Breast epithelium (tissue), 3 donors: ENCODE data around the gene GPR162.

Source experiments
- POLR2A ChIP-seq: fragments of 450-650 bp; IDR thresholded peaks from one replicate; pipeline ENCODE4 v1.6.1; 2016; ENCODE audit warnings: antibody characterized with exemption, mild to moderate bottlenecking, moderate library complexity
- POLR2AphosphoS5 ChIP-seq, 3 donors: sonication (generic); formaldehyde crosslinking; IDR thresholded peaks; one replicate each; pipeline ENCODE4 v1.6.1; 2017; ENCODE audit warnings: antibody characterized with exemption in 3 of 3
- TF ChIP-seq, protein P1 (sequence below), 3 donors: fragments of 450-650 bp; IDR thresholded peaks; one replicate each; pipeline ENCODE4 v1.5.1; 2016 to 2017; ENCODE audit warnings: antibody characterized with exemption in 3 of 3, mild to moderate bottlenecking in 3 of 3, moderate library complexity in 3 of 3

- TF ChIP-seq, protein P1, sequence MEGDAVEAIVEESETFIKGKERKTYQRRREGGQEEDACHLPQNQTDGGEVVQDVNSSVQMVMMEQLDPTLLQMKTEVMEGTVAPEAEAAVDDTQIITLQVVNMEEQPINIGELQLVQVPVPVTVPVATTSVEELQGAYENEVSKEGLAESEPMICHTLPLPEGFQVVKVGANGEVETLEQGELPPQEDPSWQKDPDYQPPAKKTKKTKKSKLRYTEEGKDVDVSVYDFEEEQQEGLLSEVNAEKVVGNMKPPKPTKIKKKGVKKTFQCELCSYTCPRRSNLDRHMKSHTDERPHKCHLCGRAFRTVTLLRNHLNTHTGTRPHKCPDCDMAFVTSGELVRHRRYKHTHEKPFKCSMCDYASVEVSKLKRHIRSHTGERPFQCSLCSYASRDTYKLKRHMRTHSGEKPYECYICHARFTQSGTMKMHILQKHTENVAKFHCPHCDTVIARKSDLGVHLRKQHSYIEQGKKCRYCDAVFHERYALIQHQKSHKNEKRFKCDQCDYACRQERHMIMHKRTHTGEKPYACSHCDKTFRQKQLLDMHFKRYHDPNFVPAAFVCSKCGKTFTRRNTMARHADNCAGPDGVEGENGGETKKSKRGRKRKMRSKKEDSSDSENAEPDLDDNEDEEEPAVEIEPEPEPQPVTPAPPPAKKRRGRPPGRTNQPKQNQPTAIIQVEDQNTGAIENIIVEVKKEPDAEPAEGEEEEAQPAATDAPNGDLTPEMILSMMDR (IDR thresholded peaks at IDR 0.05), result no peak
- TF ChIP-seq POLR2A (no peak), POLR2AphosphoS5 (IDR thresholded peaks at IDR 0.05) (no peak)
These were observed 38.6 kb upstream of the GPR162 start for GRCh38 chr12:6782850-6783566.
